HG03159 (cell line): ENCODE data around the gene CAMLG.

Experiments used
- ATAC-seq: cut with Tn5 transposase; IDR thresholded peaks from one replicate; pipeline ENCODE4 v1.9.1; 2021; ENCODE audit warnings: mild to moderate bottlenecking, moderate library complexity; ENCODE audit not compliant: unreplicated experiment

Gene CAMLG

GRCh38 chr5:134777366-134777765 lies 39.0 kb downstream of the CAMLG start:
- no peak for ATAC-seq

GRCh38 chr5:134784241-134784920 lies 46.0 kb downstream of the CAMLG start:
- ATAC-seq: no peak

- ATAC-seq: no peak
These were observed 46.7 kb downstream of the CAMLG start for GRCh38 chr5:134784946-134785620.

- no peak for ATAC-seq
These were observed 49.3 kb downstream of the CAMLG start for GRCh38 chr5:134787692-134788091.

- ATAC-seq: no peak
These were observed 53.2 kb downstream of the CAMLG start for GRCh38 chr5:134791580-134791979.

- no peak for ATAC-seq
These were observed 53.9 kb downstream of the CAMLG start for GRCh38 chr5:134792286-134792685.

GRCh38 chr5:134793111-134793510 lies 54.8 kb downstream of the CAMLG start:
- ATAC-seq: no peak

- ATAC-seq: no peak
These were observed 55.7 kb downstream of the CAMLG start for GRCh38 chr5:134794082-134794481.

- ATAC-seq: no peak
These were observed 56.5 kb downstream of the CAMLG start for GRCh38 chr5:134794819-134795218.

GRCh38 chr5:134798468-134798867 lies 60.1 kb downstream of the CAMLG start:
- no peak for ATAC-seq
